GM23338 (cell line): ENCODE measurements around the gene OSCAR. TPM values are rescaled to one million over a fixed set of nuclear protein-coding genes. Genes with fewer than 3 reads are reported as not detected.

ENCODE experiments used
- ATAC-seq: fragments of 200-7000 bp; cut with Tn5 transposase; 3 replicates; pipeline ENCODE4 v1.9.1; 2020
- DNase-seq: peaks from one replicate; pipeline ENCODE4 v3.0.0-alpha.2; 2015; ENCODE audit warnings: low spot score
- H2AFZ ChIP-seq: fragments of 200-600 bp; sonication (generic); 2 replicates; pipeline ENCODE4 v1.8.0; 2016; ENCODE audit warnings: antibody characterized with exemption, mild to moderate bottlenecking, moderate library complexity
- H3F3A ChIP-seq: fragments of 200-600 bp; sonication (generic); replicated peaks from 2 replicates; pipeline ENCODE4 v1.8.0; 2017; ENCODE audit warnings: antibody characterized with exemption, mixed run types, low read depth
- H3K27ac ChIP-seq: fragments of 200-600 bp; sonication (generic); 2 replicates; pipeline ENCODE4 v1.6.1; 2016; ENCODE audit warnings: low read depth
- H3K27me3 ChIP-seq: fragments of 200-600 bp; sonication (generic); 2 replicates; pipeline ENCODE4 v1.8.0; 2016; ENCODE audit warnings: mild to moderate bottlenecking, mixed run types, moderate library complexity; ENCODE audit not compliant: insufficient read depth
- H3K36me3 ChIP-seq: fragments of 200-600 bp; sonication (generic); 2 replicates; pipeline ENCODE4 v1.8.0; 2016; ENCODE audit warnings: mild to moderate bottlenecking; ENCODE audit not compliant: insufficient read depth
- H3K4me1 ChIP-seq: fragments of 200-600 bp; sonication (generic); 2 replicates; pipeline ENCODE4 v1.8.0; 2016; ENCODE audit warnings: mild to moderate bottlenecking, moderate library complexity; ENCODE audit not compliant: insufficient read depth
- H3K4me2 ChIP-seq: fragments of 200-600 bp; sonication (generic); 2 replicates; pipeline ENCODE4 v1.7.1; 2017; ENCODE audit warnings: mixed run types
- H3K4me3 ChIP-seq: fragments of 200-600 bp; sonication (generic); 2 replicates; pipeline ENCODE4 v1.6.1; 2016; ENCODE audit warnings: mixed run types
- H3K79me2 ChIP-seq: fragments of 200-600 bp; sonication (generic); replicated peaks from 2 replicates; pipeline ENCODE4 v1.8.0; 2017; ENCODE audit warnings: mild to moderate bottlenecking; ENCODE audit not compliant: insufficient read depth
- H3K9me2 ChIP-seq: fragments of 200-600 bp; sonication (generic); 2 replicates; pipeline ENCODE4 v1.8.0; 2017; ENCODE audit not compliant: insufficient read depth
- H4K20me1 ChIP-seq: fragments of 200-600 bp; sonication (generic); replicated peaks from 2 replicates; pipeline ENCODE4 v1.8.0; 2017; ENCODE audit warnings: mild to moderate bottlenecking; ENCODE audit not compliant: insufficient read depth
- H3K27ac Mint-ChIP-seq: 2 replicates; pipeline ENCODE4 v1.8.0; 2020; ENCODE audit warnings: inconsistent platforms, mild to moderate bottlenecking, moderate library complexity, mixed read lengths
- H3K27me3 Mint-ChIP-seq: 3 replicates; pipeline ENCODE4 v1.8.0; 2022; ENCODE audit warnings: low read depth, mild to moderate bottlenecking, moderate library complexity, mixed read lengths, inconsistent platforms; ENCODE audit not compliant: insufficient read depth, poor library complexity
- H3K36me3 Mint-ChIP-seq: 3 replicates; pipeline ENCODE4 v1.8.0; 2021; ENCODE audit warnings: low read depth, mild to moderate bottlenecking, inconsistent platforms, moderate library complexity, mixed read lengths
- H3K4me1 Mint-ChIP-seq: 3 replicates; pipeline ENCODE4 v1.8.0; 2020; ENCODE audit warnings: mild to moderate bottlenecking, inconsistent platforms, mixed read lengths
- H3K4me3 Mint-ChIP-seq: 3 replicates; pipeline ENCODE4 v1.8.0; 2021; ENCODE audit warnings: moderate library complexity, mild to moderate bottlenecking, inconsistent platforms, mixed read lengths
- H3K9me3 Mint-ChIP-seq: 3 replicates; pipeline ENCODE4 v1.8.0; 2020; ENCODE audit warnings: moderate library complexity, mild to moderate bottlenecking, inconsistent platforms, mixed read lengths
- CTCF ChIP-seq, 2 experiments: fragments of 200-600 bp in 1 of 2; sonication (generic) in 1 of 2; conservative IDR thresholded peaks; 2 replicates each; pipeline versions ENCODE4 v1.5.1 to v1.6.1; 2016 to 2017; ENCODE audit warnings: antibody characterized with exemption in 2 of 2, low read depth in 2 of 2, mild to moderate bottlenecking in 2 of 2, moderate library complexity in 1 of 2
- ETS1 ChIP-seq: IDR thresholded peaks from 2 replicates; pipeline ENCODE4 v1.6.1; 2016; ENCODE audit warnings: antibody characterized with exemption
- EZH2 ChIP-seq: fragments of 200-600 bp; sonication (generic); IDR thresholded peaks from one replicate; pipeline ENCODE4 v1.8.0; 2017; ENCODE audit warnings: antibody characterized with exemption, mild to moderate bottlenecking, low read depth; ENCODE audit not compliant: unreplicated experiment
- ZNF462 ChIP-seq: fragments of 250-450 bp; sonication (Bioruptor Pico); IDR thresholded peaks from 2 replicates; pipeline ENCODE4 v1.5.0; 2020; ENCODE audit warnings: mild to moderate bottlenecking, moderate library complexity
- polyA plus RNA-seq: library from polyadenylated mRNA; unstranded; fragments of >200 nt; fragmentation: Nextera tagmentation; extraction: Ambion mirVana; gene quantifications from 2 replicates; pipeline ENCODE4 v1.2.1, GENCODE V29; 2016
- total RNA-seq: library from RNA; depleted of rRNA; stranded (reverse); fragments of >200 nt; shearing (Covaris generic); gene quantifications from 2 replicates; pipeline ENCODE4 v1.2.3, GENCODE V29; 2014

Gene OSCAR
- total and polyA plus RNA-seq, 2 experiments from 2014 or later: 0.31 to 1.6 TPM

GRCh38 chr19:54121259-54121658, 20.7 kb upstream of the OSCAR start:
- no peak overlapping the region for H2AFZ ChIP-seq
- no peak overlapping the region for H3K4me3 ChIP-seq
- peaks cover 11% of the 10 kb centered on the region for H3K27me3 Mint-ChIP-seq
- H3F3A ChIP-seq: 0 out of 2 replicates have a peak, but pooled peaks cover 2% of the 10 kb centered on the region
- TF ChIP-seq ZNF462 (CRISPR knock-in tag) (no peak), EZH2 (no peak), ETS1 (no peak), CTCF (conservative IDR thresholded peaks at IDR 0.05; ENCODE audit: low read depth in 2 of 2) (no peak)
- H3K4me1 ChIP-seq: peaks cover 6% of the 10 kb centered on the region; the same call in 1 of the 2 replicates
- H3K36me3 ChIP-seq: 0 out of 2 replicates have a peak, but pooled peaks cover 7% of the 10 kb centered on the region
- no peaks in the 10 kb centered on the region for H3K9me2 ChIP-seq
- peaks cover 14% of the 10 kb centered on the region for H3K79me2 ChIP-seq
- no peaks in the 10 kb centered on the region; the same call in 2 of the 3 replicates for H3K4me1 Mint-ChIP-seq
- ATAC-seq (no peak), DNase-seq (no peak)
- no peak overlapping the region for H3K4me3 Mint-ChIP-seq
- H3K27ac Mint-ChIP-seq: no peak overlapping the region
- no peaks in the 10 kb centered on the region; the same call in 2 of the 3 replicates for H3K9me3 Mint-ChIP-seq
- no peaks in the 10 kb centered on the region; the same call in 1 of the 2 replicates for H4K20me1 ChIP-seq
- H3K4me2 ChIP-seq: no peak overlapping the region
- no peaks in the 10 kb centered on the region for H3K27me3 ChIP-seq
- H3K27ac ChIP-seq: no peak overlapping the region
- H3K36me3 Mint-ChIP-seq: peaks cover 66% of the 10 kb centered on the region
